Stimulated activated CD8-positive, alpha-beta memory T cell treated with anti-CD3 and anti-CD28 coated beads, Interleukin-7, amount 100 ng/mL, for 1 hour (primary cell): Measurements from ENCODE around the gene IRX3.
"Not testable (repeated sequence)": the region's sequence is repeated elsewhere in the genome, so short reads cannot be mapped to it uniquely, and the experiment has no call there.

Experiments used
- DNase-seq, 2 donors: peaks; one replicate each; pipeline ENCODE4 v3.0.0-alpha.2; 2020; ENCODE audit warnings: low read depth in 2 of 2

Gene IRX3

DNA sequence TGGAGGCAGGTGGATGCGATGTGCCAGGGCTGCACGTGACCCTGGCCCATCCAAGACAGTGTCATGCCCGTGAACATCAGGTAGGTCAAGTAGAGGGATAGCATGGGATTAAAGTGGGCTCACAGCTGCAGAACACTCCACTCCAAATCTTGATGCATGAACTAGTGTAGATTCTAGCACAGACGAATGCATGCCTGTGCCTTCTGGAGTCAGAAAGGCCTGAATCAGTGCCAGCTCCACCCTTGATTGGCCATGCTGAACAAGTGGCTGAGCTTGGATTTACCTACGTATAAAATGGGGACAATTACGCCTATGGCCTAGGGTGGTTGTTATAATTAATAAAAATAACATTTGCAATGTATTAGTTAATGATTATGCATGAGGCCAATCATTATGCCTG is 10.6 kb downstream of the IRX3 start:
- no peak for DNase-seq

DNA sequence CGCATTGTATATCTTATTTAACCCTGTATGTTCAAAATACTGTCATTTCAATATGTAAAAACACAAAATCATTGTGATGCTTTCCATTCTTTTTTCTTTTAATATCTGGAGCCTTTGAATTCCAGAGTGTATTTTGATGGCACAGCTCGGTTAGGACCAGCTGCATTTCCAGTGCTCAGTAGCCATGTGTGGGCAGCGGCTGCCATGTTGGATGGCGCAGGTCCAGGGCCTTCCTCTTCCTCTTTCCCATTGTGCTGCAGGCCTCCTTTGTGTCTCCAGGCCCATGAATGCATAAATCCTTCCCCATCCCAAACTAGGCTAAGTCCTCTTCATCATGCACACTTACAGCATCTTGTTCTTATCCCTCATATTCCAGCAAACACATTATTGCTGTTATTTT is 13.0 kb downstream of the IRX3 start:
- DNase-seq, result no peak

DNA sequence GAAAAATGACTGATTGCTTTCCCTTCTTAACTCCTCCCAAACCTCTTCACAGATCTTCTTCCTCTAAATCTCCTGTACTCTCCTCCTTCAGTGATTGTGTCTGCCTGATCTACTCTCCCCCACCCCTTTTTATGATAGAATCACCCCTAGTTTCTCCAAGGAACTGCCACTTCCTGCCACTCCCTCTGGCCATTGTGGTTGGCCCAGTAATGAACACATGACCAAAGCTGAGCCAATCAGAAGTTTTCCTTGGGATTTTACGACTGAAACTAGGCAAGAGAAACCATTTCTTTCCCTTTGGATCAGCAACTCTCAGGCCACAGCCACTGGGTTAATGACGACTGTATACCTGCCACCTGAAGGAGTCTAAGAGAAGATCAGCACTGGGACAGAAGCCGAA is 15.9 kb downstream of the IRX3 start:
- no peak for DNase-seq

DNA sequence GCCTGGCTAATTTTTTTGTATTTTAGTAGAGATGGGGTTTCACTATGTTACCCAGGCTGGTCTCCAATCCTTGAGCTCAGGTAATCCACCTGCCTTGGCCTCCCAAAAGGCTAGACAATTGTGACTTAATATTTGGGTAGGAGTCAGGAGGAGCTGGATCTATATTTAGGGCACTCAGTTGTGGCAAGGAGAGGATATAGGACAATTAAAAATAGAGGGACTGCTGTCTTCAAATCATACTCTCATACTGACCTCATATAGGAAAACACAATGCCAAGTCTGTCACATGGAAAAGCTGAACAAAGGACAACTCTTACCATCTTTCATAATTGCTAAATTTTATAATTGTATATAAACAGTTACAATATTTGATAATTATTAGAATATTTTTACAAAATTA is 17.1 kb downstream of the IRX3 start:
- no peak for DNase-seq

DNA sequence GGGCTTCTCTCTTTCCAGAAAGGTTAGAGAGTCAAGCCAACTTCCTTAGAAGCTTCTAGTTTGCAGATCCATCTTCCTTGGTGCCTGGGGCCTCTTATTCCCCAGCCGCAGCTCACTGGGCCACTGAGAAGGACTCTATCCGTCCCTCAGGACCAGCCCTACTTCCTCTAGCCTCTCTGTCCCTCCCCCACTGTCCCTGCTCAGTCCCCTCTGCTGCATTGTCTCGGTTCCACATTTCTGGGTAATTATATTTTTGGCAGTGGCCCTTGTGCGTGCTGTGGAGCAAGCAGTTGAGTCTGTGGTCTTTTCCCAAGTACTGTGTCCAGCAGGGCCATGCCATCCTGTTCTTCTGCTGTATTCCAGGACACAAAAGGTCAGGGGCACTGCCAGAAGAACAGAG is 17.8 kb downstream of the IRX3 start:
- DNase-seq, result no peak

DNA sequence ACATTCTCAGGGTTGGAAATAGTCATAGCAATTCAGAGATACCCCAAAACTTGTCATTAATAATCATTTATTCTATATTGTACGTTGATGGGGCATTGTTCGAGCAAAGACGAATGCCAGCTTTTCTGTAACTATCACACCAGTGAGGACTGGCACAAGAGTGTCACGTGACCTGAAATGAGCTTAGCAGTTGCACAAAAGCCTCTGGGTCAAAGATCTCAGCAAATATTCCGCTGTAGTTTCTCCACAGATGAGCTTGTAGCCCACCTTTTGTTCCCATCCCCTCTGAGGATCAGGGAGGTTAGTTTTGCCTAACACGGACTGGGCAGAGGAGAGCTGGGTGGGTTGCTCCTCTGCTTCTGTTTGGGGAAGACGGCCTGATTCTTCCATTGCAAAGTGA is 18.2 kb downstream of the IRX3 start:
- no peak for DNase-seq

DNA sequence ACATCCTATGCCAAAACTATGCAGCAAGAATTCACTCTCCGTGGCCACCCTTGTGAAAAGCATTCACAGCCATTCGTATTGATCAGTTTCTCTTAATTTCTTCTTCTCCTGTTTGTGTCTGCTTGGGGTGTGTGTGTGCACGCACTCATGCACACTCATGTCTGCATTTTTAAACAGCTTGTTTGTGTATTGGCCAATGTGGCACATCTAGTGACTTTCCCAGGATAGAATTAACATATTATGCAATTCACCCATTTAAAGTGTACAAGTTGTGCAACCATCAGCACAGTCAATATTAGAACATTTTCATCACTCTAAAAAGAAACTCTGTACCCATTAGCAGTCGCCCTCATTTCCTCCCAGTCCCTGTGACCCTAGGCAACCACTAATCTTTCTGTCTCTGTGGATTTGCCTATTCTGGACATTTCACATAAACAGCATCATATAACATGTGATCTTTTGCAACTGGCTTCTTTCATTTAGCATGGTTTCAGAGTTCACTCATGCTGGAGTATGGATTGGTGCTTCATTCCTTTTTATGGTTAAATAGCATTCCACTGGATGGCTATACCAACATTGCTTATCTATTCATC is 20.1 kb downstream of the IRX3 start:
- no peak for DNase-seq

DNA sequence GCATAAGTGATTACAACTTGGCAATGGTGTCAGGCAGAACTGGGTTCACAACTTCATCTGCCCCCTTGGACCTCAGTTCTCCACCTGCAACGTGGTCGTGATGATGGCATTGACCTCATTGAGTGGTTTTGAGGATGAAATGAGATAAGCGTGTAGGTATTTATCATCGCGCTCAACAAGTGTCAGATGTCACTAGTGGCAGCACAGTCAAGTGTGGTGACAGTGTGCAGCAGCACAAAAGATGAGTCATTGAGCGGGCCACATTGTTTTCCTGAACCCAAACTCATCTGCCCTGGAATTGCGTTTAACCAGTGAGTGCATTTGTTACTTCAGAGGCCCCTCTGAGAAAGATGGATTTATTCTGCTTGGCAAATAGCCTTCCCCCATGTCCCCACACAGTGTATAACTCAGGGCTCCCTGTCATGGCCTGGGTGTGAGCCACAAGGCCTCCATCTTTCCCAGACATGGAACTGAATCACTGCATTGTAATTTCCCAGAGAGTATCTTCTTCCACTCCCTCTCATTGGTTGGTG is 20.9 kb downstream of the IRX3 start:
- no peak for DNase-seq

DNA sequence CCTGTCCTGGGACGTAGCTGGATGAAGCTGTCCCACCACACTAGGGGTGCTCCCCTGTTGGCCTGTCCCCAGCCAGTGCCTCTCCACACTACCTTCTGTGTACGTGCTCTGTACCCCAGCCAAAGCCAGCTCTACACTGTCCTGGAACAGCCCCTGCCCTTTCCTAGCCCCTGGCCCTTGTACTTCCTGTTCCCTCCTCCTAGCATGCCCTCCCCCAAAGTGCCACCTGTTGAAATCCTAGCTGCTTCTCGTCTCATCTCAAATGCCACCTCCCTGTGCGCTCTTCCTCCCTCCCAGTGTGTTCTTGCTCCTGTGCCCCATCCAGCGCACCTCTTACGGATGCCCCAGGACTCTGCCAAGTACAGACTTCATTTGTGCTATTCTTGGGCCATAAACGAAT is 33.5 kb downstream of the IRX3 start:
- DNase-seq, result no peak

DNA sequence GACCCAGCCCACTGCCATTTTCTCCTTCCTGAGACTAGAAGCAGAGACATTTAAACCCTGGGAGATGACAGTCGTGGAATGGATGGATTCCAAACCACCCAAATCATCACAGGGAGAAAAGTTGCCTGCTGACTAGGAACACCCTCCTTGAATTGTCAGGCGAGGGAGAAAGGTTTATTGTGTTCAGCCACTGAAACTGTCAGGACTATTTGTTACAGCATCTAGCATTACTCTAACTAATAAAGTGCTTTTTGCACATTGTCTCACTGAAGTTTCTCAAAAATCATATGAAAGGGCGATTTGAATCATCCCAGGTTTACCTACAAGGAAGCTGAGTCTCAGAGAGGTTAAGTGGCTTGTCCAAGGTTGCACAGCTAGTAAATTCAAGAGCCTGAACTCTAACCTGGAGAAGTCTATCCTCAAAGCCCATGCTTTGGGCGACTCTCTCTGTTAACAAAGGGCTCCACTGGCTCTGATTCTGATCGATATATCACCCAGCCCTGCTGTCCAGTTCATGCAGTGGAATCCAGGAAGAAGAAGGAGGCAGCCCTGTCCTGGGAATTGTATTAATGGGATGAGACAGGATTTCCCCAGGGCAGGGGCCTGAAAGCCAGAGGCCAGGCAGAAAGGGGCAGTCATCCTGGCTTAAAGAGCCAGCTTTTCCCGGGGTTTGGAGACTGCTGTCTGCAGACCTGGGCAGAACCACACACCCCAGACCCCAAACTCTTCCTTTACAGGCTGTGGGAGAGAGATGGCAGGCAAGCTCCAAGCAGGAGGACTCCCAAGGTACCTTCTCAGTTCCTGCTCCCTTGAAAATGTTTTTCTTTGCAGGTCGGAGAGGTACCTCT is 37.5 kb downstream of the IRX3 start:
- DNase-seq, result no peak

DNA sequence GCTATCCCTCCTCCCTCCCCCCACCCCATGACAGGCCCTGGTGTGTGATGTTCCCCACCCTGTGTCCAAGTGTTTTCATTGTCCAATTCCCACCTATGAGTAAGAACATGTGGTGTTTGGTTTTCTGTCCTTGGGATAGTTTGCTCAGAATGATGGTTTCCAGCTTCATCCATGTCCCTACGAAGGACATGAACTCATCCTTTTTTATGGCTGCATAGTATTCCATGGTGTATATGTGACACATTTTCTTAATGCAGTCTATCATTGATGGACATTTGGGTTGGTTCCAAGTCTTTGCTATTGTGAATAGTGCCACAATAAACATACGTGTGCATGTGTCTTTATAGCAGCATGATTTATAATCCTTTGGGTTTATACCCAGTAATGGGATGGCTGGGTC is 38.9 kb downstream of the IRX3 start:
- DNase-seq, result not testable (repeated sequence)

DNA sequence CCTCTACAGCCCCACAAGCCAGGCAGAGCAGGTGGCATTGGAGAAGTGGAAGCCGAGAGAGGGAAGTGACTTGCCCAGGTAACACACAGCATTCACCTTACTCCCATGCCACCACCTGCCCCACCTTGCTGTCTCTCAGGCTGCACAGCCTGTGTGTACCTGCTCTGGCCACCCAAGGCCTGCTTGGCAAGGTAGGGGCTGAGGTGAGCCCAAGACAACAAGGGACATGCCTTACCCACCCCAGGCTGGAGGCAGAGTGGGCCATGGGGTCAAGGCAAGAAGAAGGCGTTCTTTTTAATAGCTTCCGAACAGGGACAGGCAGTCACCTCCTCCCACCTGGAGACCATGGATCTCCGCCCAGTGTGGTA is 40.1 kb downstream of the IRX3 start:
- DNase-seq, result no peak

DNA sequence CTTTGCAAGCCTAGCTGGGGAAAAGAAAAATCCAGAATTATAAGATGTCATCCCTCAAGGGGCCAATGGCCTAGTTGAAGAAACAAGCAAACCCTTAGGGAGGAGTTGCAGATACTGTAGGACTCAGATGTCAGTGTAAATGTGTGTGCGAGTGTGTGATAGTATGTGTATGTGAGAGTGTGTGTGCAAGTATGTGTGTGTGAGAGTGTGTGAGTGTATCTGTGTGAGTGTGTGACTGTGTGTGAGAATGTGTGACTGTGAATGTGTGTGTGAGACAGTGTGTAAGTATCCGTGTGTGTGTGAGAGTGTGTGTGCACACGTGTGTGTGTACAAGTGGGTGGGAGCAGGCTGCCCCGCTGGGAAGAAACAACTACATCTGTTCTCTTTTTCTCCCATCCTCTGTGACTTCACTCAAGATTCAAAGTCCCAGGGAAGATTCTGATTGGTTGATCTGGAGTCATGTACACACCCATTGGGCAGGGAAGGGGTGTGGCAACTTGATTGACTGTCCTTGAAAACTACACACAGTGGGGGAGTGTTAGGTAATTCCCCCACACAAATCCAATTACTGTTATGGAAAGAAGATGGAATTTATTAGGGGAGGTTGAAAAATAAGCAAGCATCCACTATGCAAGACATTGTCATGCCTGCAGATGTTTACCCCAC is 40.7 kb downstream of the IRX3 start:
- no peak for DNase-seq

DNA sequence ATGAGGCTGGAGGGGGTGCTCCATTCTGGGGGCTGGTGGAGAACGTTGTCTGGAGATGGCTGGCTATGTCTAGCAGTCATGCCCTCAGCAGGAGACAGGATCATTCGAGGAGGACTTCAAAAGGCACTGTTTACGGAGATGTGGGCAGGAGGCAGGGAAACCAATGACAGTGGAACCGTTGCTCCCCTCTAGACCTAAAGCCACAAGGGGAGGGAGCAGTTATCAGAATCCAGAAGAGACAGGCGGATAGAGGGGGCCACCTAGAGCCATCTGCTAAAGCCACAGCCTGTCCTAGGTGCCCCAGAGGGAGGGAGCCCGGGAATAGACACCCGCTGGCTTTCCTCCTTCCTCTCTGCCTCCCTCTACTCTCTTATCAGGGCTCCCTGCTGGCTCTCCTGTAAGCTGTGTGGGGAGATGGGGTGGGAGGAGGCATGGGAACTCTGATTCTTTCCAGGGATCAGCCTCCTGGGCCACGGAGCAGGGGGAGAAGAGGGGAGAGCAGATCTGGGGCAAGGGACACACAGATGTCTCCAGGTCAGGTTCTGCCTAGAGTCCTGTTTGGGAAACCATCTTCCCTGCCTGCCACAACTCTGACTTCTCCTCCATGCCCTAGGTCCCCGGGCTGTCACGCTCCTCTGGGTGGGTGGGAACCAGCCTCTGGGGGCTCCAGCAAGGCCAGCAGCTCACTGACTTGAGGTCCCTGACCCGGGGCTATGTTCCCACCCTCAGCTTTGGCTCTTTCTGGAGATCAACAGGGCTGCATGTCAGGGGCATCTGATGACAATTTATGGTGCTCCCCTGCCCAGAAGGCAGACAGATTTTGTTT is 42.3 kb downstream of the IRX3 start:
- no peak for DNase-seq

DNA sequence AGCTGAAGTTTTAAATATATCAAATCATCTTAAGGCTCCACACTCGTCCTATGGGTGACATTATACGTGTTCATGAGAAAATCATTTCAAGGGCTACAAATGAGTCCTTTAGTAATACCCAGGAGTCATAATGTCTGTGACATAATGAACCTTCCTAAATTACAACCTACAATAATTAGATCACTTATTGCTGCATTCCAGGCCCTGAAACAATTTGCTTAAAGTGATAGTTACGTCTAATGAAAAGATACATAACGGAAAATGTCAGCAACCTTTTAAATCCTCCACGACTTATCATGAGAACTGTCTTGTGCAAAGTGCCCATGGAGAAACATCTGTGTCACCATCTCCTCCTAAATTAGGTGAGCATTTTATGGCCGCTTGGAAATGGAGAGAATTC is 43.4 kb downstream of the IRX3 start:
- DNase-seq, result no peak

DNA sequence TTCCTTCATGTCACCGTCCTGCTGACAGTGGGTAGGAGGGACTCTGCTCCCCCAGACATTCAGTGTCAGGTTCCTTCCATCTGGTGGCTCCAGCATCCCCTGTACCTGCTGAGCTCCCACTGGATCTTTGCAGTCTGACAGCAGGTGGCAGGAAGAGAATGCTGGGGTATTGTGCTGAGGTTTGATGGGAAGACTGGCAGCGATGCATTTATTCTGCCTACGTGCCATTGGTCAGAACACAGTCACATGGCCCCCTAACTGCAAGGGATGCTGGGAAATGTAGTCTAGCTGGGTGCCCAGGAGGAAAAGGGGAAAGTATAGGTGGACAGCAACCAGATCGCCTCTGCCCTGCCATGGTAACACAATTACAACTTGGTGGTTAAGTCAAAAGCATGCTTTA is 44.4 kb downstream of the IRX3 start:
- no peak for DNase-seq

DNA sequence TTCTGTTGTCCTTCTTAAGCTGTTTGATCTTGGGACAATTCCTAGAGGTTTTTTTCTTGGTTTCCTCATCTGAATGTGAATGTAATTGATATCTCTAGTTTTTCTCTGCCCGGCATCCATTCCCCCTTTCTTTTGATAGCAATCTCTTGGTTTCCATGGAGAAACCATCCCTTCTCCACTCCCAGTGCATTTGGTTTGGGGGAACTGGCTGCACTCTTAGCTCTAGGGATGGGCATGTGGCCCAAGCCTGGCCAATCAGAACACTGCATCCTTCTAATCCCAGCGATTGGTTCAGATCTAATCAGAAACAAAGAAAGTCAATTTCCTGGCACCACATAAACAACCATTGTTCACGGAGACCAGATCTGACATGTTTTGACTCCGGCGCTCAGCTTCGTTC is 45.1 kb downstream of the IRX3 start:
- DNase-seq, result no peak

DNA sequence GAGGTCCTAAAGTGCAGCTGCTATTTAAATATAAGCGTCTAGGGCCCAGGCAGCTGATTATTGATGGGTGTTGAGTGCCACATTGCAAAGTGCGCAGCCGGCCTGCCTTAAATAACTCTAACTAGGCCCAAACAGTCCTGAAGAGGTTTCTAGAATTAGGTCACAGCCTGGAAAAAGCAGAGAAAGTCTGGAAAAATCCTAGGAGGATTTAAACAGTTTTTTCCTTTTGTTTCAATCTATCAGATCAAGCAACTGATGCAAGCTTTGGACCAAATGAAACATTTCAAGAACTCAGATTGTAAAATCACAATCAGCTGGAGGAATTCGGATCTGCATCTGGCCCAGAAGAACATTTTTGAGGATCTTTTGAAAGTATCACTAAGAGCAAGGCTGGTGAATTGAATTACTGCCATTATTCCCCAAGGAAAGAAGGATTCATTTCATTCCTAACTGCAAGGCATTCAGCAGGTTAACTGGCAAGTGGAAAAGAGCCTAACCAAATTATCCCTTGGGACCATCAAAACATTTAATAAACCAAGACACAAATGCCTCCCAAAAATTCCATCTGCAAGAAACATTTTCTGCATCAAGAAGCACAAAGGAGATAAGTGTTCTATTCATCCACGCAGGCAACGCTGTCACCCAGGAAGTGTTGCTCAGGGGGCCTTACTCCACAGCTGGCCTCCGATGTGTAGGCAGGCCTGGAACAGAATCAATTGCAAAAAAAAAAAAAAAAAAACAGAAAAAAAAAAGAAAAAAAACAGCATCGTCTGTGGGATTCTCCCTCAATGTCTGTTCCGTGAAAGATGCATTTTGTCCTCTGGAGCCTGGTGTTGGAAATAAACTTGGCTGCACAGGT is 46.1 kb downstream of the IRX3 start:
- no peak for DNase-seq

DNA sequence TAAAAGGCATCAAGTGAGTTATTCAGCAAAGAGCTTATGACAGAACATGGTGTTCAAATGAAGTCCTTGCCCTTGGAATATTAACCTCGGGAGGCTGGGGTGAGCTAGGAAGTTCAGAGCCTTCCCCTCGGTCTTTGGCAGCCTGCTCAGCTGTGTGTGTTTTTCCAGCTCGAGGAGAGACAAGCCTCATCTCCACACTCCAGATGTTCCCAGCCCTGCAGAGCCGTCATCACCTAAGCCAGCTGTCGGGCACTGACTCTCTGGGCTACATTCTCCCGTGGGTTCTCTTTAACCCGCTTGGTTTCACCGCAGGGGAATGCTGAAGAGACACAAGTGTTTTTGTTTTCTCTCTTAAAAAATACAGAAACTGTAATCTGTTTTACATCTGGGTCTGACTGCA is 47.1 kb downstream of the IRX3 start:
- no peak for DNase-seq

DNA sequence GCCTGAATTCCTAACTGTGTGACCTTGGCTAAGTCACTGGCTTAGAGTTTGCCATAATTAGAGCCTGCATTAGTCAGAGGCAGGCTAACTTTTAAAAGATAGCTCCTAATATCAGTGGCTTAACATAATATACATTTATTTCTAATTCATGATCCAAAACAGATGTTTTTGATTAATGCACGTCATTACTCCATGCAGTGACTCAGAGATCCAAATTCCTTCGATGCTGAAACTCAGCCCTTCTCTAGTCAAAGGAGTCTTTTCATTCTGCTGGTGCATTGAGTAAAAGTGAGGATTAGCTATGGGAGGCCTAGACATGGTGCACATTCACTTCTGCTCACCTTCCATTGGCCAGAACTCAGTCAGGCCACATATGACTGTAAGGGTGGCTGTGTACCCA is 49.8 kb downstream of the IRX3 start:
- DNase-seq, result no peak

DNA sequence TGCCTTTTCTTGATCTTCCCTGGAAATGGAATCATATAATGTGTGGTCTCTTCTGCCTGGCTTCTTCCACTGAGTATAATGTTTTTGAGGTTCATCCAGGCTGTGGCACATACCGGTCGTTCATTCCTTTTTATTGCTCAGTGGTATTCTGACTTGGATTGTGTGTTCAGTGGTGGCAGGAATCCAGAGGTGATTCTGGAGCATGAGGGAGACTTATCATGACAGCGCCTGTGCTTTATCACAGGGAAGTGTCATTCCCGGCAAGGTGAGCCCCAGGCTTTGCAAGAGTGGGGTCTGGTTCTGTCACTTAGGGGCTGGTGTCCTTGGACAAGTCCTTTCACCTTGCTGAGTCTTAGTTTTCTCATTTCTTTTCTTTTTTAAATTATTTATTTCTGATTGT is 53.0 kb downstream of the IRX3 start:
- no peak for DNase-seq
